ENCODE data around the gene FAM24B. TPM values are rescaled to one million over a fixed set of nuclear protein-coding genes. Genes with fewer than 3 reads are reported as not detected.

The FAM24B gene, protein sequence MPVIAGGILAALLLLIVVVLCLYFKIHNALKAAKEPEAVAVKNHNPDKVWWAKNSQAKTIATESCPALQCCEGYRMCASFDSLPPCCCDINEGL
- 3.8 and 4.3 TPM in 2 replicates for total RNA-seq (ENCODE audit: low replicate concordance)

DNA sequence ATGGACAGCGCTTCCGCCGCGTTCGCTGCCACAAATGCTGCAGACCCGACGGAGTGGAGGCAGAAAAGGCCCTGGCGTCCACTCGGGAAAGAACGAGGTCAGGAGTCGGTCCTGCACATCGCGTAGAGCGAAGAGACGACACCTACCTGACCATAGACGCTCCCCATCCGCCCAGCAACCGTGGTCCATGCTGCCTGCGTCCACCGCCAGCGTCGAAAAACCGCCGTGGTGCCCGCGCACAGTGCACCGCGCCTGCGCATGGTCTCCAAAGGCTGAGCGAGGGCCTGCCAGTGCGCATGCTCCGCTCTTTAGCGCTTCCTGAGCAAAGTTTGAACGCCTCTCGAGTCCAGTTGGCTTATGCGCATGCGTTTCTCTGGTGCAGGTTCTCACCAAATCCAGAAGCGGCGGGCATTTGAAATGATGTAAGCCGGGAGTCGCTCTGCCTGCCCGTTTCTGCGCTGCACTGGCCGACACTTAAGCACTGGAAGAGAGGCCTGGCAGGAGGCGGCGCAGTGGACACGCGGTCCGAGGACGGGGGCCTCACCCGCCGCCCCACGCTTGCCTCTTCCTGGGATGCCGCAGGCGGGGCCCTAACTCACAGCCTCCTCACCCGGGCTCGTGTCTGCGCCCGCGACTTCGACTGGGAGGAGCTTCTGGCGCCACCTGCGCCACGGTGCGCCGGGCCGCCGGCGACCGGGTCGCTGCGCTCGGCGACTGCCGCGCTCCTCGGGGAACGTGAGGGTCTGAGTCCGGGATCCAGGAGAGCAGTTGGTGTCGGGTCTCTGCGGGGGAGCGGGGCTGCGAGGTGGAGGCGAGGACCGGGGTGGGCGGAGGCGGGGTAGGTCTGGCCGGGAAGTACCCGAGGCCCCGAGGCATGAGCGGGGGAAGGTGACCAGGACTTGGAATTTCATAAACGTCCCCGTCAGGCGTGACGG is at the start of gene FAM24B:
Gene FAM24B (minus strand): TSS at position 243 of the 935 bp plus-strand sequence. CDS start 29,066 bp downstream, outside the sequence.

DNA sequence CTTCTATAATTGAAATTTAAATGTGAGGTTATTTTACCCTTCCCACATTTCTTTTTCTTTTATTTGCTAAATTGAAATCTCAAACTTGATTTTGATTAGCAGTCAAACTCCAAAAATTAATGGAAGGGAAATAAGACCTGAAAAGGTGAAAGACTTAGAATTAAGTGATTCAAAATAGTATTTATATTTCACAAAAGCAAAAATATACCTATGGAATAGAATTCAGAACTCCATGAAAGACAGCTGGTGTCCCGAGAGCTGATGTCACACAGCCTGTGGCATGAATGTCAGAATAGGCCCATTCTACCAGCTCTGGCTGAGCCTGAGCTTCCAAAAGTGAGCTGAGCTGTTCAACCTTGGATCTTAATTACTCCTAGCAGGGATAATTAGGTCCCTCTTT is 30.9 kb upstream of the FAM24B start, which contains the start of gene FAM24A:
Gene FAM24A (plus strand): TSS at position 301 of the 400 bp plus-strand sequence. CDS start 1,025 bp downstream, outside the sequence.

DNA sequence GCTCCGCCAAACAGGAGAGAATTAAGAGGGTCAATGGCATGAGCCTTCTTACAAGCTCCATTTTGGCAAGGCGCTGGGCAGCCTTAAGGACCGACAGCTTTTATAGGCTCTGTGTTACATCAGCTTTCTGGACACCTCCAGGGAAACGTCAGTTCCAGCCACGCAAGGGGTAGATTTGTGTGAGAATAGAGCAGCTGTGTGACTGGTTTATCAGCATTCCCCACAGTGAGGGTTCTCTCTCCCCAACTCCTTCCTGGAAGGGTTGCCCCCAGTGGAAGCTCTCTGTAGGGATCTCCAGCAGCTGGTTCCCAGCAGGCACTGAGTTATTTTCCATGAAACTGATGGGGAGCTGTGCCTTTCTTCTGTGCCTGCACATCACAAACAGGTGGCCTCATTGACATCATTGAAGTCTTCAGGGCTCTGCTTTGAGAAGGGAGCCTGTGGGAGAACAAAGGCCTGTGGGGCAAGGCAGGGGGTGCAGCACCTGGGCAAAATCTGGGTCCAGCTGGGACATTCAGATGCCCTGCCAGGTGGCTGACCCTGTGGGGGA is 33.5 kb downstream of the FAM24B start, which contains the start of gene CUZD1:
Gene CUZD1 (minus strand): TSS at position 75 of the 550 bp plus-strand sequence. CDS start 14 bp downstream, at position 61.

Other genes starting within 250 kb of the FAM24B start
- not detected in 2 replicates for gene C10orf120, start 179.7 kb downstream of the FAM24B start, total RNA-seq (ENCODE audit: low replicate concordance)
- gene CUZD1, start 33.7 kb downstream of the FAM24B start, total RNA-seq (ENCODE audit: low replicate concordance): 0.30 and 0.47 TPM in 2 replicates
- not detected in 2 replicates for gene FAM24A, start 31.0 kb upstream of the FAM24B start, total RNA-seq (ENCODE audit: low replicate concordance)
- gene C10orf88, start 74.6 kb upstream of the FAM24B start, total RNA-seq (ENCODE audit: low replicate concordance): 6.1 and 12.2 TPM in 2 replicates
- gene PSTK, start 100.8 kb upstream of the FAM24B start, total RNA-seq (ENCODE audit: low replicate concordance): 2.7 and 5.5 TPM in 2 replicates
- 1.1 and 2.2 TPM in 2 replicates for gene IKZF5, start 129.2 kb upstream of the FAM24B start, total RNA-seq (ENCODE audit: low replicate concordance)
- gene ACADSB, start 129.4 kb upstream of the FAM24B start, total RNA-seq (ENCODE audit: low replicate concordance): 3.5 and 5.4 TPM in 2 replicates